Measurements from ENCODE around the gene CATSPERZ. TPM values are rescaled to one million over a fixed set of nuclear protein-coding genes. Genes with fewer than 3 reads are reported as not detected.
"Not testable (repeated sequence)": the region's sequence is repeated elsewhere in the genome, so short reads cannot be mapped to it uniquely, and the experiment has no call there.

The CATSPERZ gene
- total RNA-seq, 2 donors from 2014 or later = 0.32 TPM; not detected in 1

- ATAC-seq (no peak), DNase-seq (no peak)
- intact Hi-C loops (cut with DNase I) = no loop called here
Measured at GRCh38 chr11:64295760-64296159, 4.4 kb upstream of the CATSPERZ start.

DNA sequence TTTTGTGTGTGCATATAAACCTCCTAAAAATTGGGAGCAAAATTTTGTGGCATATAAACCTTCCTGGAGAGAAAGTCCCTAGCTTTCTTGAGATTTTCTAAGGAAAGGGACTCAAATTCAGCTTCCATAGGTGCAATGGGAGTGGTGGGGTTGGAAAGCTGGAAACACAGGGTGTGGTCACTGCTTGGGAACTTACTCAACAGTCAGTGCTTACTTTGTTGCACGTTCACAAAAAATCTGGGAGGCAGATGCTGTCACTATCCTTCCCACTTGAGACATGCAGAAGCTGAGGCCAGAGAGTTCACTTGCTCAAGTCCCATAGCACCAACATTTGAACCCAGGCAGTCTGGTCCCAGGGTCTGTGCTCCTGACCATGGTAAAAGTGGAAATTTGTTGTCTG is 3.9 kb upstream of the CATSPERZ start:
- intact Hi-C loops (cut with DNase I) = no loop called here
- no peak for DNase-seq
- no peak for ATAC-seq

- intact Hi-C loops (cut with DNase I) = no loop called here
- DNase-seq = no peak
- ATAC-seq = no peak
Measured at GRCh38 chr11:64296830-64297698, 3.1 kb upstream of the CATSPERZ start.

DNA sequence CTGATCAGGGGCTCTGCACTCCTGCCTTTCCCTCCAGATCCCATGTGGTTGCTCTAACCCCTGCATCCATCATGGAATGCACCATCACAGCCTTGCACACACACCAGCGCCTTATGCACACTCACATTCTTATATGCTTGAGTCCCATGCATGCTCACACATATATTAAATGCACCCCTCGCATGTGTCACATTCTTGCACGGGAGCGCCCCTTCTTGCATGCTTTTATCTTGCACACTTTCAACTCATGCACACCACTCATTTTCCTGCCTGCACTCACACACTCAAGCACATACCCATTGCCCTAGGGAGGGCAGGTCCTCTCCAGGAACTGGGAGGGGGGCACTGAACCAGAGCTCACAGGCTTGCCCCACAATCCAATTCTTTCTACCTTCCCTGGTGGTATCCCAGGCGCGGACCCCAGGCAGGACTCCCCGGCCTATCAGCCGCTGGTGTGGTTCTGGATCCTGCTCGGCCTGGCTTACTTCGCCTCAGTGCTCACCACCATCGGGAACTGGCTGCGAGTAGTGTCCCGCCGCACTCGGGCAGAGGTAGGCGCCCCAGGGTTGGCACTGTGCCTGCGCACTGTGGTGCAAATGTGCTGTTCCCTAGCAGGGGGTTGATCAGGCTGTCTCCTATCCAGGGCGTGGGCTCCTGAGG is 2.3 kb upstream of the CATSPERZ start:
- DNase-seq (no peak), ATAC-seq (no peak)
- intact Hi-C loops (cut with DNase I) = no loop called here

GRCh38 chr11:64298966-64299846 is 952 bp upstream of the CATSPERZ start:
- peak; percentile 77 for DNase-seq
- peak; percentile 59 to 60 for ATAC-seq
- intact Hi-C loops (cut with DNase I) = no loop called here

DNA sequence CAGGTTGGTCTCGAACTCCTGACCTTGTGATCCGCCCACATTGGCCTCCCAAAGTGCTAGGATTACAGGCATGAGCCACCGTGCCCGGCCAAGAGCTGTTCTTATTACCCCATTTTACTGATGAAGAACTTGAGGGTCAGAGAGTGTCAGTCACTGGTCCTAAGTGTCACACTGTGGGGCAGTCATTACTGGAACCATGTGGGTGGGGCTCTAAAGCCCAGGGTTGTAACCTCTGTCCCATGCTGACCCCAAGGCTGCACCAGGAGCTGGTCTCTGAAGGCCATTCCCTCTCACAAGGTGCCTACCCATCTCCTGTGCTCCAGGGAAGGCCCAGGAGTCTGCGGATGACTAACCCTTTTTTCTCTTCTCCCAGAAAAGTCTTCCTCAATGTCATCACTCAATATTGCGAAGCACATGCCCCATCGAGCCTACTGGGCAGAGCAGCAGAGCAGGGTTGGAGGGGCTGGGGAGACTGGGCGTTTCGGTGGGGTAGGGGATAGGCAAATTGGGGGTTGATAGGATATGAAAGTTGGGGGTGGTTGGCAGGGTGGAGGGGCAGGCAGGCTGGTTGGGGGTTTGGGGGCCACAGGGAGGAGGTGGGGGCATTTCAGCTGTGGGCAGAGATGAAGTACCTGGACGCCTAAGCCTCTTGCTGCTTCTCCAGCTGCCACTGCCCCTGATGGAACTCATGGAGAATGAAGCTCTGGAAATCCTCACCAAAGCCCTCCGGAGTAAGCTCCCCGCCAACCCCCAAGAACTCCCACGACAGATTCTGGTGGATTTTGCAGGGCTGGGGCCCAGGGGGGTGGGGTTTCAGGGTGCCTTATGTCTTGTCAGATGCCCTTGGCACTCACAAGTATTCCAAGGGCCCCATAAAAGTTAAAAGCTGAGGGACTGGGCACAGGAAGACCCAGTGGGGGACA is 3.2 kb downstream of the CATSPERZ start:
- ATAC-seq (no peak), DNase-seq (no peak)
- intact Hi-C loops (cut with DNase I) = loop anchor here (5.0 to 10.0 kb wide), 3 partner anchors 51 to 101 kb away; partner anchors contain the start of genes FERMT3 (in 1 of the 2) and PLCB3 (in 1 of the 2)

- intact Hi-C loops (cut with DNase I) = loop anchor here (5.0 to 10.0 kb wide), 3 partner anchors 52 to 102 kb away; partner anchors contain the start of genes FERMT3 (in 1 of the 2) and PLCB3 (in 1 of the 2)
- DNase-seq (no peak), ATAC-seq (no peak)
Measured at GRCh38 chr11:64304032-64304315, 3.8 kb downstream of the CATSPERZ start.

DNA sequence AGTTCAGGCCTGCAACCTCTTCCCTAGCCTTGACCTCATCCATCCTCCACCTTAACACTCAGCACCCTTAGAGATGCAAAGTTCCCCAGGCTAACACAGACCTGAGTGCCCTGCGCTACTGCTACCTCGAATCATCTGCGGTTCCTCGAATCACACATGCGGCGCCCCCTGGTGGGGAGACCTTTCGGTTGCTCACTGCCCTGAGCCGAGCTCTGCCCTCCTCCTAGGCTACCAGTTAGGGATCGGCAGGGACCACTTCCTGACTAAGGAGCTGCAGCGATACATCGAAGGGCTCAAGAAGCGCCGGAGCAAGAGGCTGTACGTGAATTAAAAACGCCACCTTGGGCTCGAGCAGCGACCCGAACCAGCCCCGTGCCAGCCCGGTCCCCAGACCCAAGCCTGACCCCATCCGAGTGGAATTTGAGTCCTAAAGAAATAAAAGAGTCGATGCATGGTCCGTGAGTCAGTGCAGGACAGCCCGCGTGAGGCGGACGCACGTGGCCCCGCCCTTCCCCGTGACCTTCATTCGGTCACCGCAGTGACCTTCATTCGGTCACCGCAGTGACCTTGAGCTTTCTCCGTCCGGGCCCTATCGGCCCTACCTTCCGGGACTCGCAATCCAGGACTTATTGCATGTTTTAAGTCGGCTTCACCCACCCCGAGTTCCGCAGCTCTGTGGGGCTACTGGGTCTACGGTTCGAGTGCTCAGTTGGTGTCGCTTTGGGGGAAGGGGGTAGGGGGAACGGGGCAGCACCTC is 4.3 kb downstream of the CATSPERZ start:
- intact Hi-C loops (cut with DNase I) = loop anchor here (5.0 to 10.0 kb wide), 3 partner anchors 52 to 102 kb away; partner anchors contain the start of genes FERMT3 (in 1 of the 2) and PLCB3 (in 1 of the 2)
- ATAC-seq = peak; percentile 43 to 57
- DNase-seq = peak; percentile 96

GRCh38 chr11:64305075-64305690 is 5.0 kb downstream of the CATSPERZ start, which contains the start of gene ESRRA:
ESRRA (plus strand) TSS chr11:64305524; CDS start chr11:64307180, 1,656 bp downstream.
- ATAC-seq (peak; percentile 86 to 92), DNase-seq (peak; percentile 100)
- intact Hi-C loops (cut with DNase I) = loop anchor here in 1 of 2 donors (10.0 kb wide), 1 partner anchor 100 kb away; the partner anchor contains the start of gene FERMT3

DNA sequence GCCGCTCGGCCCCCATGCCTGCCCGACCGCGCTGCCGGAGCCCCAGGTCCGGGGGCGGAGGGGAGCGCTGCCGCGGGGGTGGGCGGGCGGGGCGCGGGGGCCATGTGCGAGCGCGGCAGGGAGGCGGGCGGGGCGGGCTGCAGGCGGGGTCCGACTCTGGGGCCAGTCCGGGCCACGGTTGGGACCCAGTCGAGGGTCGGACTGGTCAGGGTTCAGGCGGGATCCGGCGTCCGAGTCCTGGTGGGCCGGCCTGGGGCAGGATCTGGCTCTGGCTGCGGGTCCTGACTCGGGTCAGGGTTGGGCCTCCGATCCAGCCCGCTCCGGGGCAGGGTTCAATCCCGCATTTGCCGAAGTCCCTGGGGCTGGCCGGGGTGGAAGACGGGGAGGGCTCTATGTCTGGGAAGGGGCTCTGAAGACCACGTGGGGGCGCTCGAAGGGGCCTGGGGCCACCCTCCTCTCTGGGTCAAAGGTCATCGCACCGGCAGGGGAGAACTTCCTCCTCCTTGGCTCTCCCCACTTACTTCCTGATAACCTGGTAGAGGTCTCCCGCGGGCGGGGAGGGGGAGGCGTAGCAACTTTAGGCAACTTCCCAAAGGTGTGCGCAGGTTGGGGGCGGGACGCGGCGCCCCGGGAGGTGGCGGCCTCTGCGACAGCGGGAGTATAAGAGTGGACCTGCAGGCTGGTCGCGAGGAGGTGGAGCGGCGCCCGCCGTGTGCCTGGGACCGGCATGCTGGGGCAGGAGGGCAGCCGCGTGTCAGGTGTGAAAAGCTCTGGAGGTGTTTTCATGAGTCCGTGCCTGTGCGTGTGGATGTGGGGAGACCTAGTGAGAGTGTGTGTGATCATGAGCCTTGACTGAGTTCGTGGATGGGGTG is 5.8 kb downstream of the CATSPERZ start:
- DNase-seq = peak; percentile 80
- ATAC-seq = peak; percentile 5 to 10
- intact Hi-C loops (cut with DNase I) = loop anchor here in 1 of 2 donors (10.0 kb wide), 1 partner anchor 101 kb away; the partner anchor contains the start of gene FERMT3

DNA sequence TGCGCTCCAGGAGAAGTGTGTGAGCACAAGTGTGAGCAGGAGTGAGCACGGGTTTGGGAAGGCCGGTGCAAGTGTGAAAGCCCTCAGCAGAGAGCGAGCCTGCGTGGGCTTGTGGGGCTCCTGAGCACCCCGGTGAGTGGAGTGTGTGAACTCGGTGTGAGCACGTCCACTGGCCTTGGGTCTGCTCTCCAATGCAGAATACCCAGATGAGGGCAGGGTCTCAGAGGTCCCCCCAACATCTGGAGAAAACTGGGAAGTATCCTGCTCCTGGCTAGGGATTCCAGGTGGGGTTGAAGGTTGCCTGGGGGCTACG is 6.4 kb downstream of the CATSPERZ start:
- intact Hi-C loops (cut with DNase I) = loop anchor here in 1 of 2 donors (10.0 kb wide), 1 partner anchor 102 kb away; the partner anchor contains the start of gene FERMT3

DNA sequence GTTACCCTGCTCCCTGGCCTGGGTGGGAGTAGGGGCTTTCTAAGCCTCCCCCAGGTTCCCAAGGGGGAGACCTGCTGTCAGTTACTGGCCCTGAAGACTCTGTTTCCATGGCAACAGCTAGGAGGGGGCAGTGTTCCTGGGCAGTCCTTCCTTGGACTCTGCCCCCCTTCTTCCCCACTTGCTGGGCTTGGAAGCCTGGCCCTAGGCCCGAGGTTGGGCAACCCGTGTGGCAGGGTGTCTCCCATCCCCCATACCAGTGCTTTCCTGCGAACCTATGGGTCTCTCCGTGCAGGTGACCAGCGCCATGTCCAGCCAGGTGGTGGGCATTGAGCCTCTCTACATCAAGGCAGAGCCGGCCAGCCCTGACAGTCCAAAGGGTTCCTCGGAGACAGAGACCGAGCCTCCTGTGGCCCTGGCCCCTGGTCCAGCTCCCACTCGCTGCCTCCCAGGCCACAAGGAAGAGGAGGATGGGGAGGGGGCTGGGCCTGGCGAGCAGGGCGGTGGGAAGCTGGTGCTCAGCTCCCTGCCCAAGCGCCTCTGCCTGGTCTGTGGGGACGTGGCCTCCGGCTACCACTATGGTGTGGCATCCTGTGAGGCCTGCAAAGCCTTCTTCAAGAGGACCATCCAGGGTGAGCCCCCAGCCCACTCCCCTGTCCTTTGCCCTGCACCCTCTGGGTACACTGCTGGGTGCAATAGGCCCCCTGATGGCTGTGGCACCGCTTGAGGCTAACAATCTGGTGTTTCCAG is 6.9 kb downstream of the CATSPERZ start:
- DNase-seq (no peak), ATAC-seq (no peak)
- intact Hi-C loops (cut with DNase I) = loop anchor here in 1 of 2 donors (10.0 kb wide), 1 partner anchor 102 kb away; the partner anchor contains the start of gene FERMT3

More for the DNA sequence above, 6.4 kb downstream of the CATSPERZ start:
- no peak for DNase-seq
- ATAC-seq = no peak

DNA sequence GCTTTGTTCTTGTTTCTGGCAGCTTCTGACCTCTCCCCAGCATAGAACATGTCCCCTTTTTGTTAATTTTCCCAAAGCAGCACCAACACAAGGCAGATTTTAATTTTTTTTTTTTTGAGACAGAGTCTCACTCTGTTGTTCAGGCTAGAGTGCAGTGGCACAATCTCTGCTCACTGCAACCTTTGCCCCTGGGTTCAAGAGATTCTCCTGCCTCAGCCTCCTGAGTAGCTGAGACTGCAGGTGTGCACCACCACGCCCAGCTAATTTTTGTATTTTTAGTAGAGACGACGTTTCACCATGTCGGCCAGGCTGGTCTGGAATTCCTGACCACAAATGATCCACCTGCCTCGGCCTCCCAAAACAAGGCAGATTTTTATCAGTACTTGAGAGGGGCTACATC is 7.6 kb downstream of the CATSPERZ start:
- DNase-seq, ATAC-seq: not testable (repeated sequence)
- intact Hi-C loops (cut with DNase I) = loop anchor here in 1 of 2 donors (10.0 kb wide), 1 partner anchor 103 kb away; the partner anchor contains the start of gene FERMT3

DNA sequence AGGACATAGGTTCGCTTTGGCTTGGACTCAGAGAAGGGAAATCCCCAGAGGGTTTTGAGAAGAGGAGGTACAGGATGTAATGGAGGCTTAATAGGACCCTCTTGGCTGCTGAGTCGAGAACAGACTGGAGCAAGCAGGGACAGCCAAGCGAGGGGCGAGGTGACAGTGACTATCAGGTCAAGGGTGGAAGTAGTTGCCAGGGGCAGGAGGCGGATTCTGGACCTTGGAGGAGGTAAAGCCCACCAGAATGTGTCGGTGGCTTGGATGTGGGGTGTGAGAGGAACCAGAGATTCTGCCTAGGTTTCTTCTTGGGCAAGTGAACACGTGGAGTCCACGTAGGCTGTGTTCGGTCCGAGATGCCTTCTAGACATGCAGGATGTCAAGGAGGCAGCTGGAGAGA is 12.8 kb downstream of the CATSPERZ start:
- no peak for ATAC-seq
- DNase-seq = no peak
- intact Hi-C loops (cut with DNase I) = no loop called here
